GM13977 (cell line): Measurements from ENCODE around the gene HIVEP3.

Experiments used
- DNase-seq: peaks from one replicate; pipeline ENCODE4 v3.0.0; 2012; ENCODE audit warnings: low spot score
- in situ Hi-C: fragments of 300-500 bp; cut with MboI; formaldehyde crosslinking; loops from one replicate; pipeline ENCODE4 v1.12.0; 2022; ENCODE audit warnings: low sequenced_read_pairs, low pct_unique_long_range_greater_than_20kb, mixed read lengths, inconsistent platforms; ENCODE audit not compliant: unreplicated experiment
- TF ChIP-seq, protein P1 (sequence below): IDR thresholded peaks from 2 replicates; pipeline ENCODE4 v1.5.1; 2012; ENCODE audit warnings: mild to moderate bottlenecking, control low read depth; ENCODE audit not compliant: insufficient read depth; ENCODE audit errors: extremely low read depth, missing control alignments

Gene HIVEP3

DNA sequence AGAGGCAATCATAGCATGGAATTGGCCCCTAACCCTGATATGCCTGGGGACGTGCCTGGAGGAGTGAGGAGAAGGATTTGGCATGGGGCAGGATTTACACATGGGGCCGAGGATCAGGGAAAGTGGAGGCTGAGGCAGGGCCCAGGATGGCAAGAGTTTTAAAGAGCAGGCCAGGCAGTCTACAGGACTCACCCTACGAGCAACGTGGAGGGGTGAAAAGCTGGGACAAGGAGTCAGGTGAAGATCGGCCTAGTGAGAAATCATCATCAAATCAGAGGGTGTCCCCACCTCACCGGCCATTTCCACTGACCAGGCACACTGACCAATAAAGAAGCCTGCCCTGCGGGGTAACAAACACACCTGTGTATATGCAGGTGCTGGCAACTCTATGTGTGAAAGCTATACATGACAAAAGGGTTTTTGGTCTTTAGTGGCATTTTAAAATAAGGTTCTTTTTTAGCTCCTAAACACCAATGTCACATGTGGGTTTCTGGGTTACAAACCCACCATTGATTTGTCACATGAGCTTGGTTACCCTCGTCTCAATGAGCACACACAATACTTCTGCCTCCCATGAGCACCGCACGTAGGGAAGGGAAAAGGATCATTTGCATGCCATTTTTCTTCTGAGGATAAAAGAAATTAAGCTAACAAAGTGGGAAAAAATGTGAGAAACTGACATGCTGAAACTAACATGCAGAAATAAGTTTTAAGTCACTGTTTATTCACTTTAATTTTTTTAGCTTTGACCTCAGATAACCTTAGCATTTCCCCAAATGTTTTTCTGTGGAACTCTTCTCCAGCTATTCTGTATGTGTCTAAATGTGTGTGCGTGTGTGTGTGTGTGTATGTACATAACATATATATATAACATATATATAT lies 266.1 kb downstream of the HIVEP3 start:
- no peak for DNase-seq
- in situ Hi-C loops: no loop called here
- TF ChIP-seq, protein P1, sequence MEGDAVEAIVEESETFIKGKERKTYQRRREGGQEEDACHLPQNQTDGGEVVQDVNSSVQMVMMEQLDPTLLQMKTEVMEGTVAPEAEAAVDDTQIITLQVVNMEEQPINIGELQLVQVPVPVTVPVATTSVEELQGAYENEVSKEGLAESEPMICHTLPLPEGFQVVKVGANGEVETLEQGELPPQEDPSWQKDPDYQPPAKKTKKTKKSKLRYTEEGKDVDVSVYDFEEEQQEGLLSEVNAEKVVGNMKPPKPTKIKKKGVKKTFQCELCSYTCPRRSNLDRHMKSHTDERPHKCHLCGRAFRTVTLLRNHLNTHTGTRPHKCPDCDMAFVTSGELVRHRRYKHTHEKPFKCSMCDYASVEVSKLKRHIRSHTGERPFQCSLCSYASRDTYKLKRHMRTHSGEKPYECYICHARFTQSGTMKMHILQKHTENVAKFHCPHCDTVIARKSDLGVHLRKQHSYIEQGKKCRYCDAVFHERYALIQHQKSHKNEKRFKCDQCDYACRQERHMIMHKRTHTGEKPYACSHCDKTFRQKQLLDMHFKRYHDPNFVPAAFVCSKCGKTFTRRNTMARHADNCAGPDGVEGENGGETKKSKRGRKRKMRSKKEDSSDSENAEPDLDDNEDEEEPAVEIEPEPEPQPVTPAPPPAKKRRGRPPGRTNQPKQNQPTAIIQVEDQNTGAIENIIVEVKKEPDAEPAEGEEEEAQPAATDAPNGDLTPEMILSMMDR: no peak

DNA sequence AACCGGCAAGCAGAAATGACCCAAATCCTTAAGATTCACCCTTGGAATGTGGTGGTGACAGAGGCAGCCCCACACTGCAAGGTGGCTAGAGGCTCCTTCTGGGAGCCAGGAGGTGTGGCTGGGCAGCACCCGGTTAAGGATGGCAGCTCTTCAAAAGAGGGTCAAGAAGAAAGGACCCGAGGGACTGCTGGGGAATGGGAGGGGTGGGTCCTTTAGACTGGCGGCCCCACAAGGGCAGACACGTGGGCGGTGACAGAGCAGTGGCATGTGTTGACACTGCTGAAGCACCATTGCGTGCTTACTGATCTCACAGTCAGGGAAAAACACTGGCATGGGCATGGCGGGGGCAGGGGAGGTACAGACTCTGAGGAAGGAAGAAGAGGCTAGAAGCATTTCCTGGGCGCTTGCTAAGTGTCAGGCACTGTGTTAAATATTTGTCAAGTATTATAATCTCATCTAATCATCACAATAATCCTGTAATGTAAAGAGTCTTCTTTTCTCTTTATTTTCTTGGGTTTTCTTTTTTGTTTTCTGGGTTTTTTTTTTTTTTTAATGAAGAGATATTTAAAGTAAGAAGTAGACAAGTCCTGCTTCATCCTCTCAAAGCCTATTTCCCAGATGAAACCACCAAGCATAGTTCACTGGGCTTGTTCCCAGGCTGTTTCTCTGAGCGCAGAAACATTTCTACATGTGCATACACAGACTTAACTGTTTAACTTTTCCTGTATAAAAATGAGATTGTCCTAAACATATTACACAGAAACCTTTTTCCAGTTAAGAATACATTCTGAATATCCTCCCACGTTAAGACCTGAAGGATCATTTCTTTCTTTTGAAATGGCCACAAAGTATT lies 268.5 kb downstream of the HIVEP3 start:
- in situ Hi-C loops: no loop called here
- DNase-seq: no peak
- TF ChIP-seq, protein P1: no peak

DNA sequence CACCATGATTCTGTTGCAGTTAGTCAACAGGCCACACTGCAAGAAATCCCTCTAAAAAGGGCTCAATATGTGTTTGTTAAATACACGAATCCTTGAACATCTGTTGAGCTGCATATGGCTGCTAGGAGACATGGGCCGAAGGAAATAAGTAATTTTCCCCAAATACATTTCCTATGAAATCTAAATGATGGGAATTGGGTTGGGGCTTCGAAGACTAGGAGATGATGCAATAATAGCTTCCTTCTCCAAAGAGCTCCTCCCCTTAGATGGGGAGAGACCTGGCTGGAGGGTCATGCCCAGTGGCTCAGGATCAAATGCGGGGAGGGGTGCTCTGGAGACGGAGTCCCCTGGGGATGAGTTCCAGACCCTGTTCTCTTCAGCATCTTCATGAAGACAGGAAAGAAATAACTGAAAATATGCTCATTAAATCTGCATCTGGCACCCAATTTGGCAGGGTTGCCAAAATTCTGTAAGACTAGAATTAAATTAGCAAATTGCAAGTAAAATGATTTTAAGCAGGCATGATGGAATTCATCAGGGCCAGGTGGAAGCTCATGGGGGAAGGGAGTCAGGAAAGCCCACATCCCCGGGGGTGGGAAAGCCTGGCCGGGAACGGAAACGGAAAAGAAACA lies 269.2 kb downstream of the HIVEP3 start:
- DNase-seq: no peak
- in situ Hi-C loops: no loop called here
- TF ChIP-seq, protein P1: no peak

DNA sequence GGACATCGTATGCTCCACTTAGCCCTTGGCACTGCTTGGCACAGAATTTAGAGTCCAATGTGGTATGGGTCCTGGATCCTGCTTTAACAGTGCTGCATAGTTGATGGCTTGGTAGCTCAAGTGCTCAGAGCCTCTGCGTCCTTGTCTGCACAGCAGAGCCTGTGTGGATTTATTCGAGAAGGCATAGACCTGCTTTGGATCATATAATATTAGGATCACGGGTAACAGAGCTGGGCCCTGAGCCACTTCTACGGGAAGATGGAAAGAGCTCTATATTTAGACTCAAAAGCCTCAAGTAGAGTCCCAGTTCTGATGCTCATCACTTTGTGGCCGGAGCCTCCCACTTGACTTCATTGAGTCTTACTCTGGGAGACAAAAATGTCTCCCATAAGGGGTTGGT lies 269.9 kb downstream of the HIVEP3 start:
- in situ Hi-C loops: no loop called here
- DNase-seq: no peak
- TF ChIP-seq, protein P1: no peak

DNA sequence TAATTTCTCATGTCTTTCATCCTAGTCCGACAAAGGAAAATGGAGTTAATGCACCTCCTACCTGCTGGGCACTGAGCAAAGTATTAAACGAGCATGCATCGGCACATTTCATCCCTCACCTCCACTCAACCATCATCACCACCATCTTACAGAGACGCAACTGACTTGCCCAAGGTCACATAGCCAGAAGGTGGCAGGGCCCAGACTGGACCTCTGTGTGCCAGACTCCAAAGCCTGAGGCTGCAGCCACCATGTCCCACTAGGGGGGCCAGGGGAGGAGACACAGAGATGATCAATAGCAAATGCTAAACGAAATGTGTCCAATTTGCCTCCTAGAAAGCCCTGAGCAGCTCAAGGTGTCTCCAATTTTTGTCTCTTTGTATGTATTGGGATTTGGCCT lies 270.5 kb downstream of the HIVEP3 start:
- in situ Hi-C loops: no loop called here
- TF ChIP-seq, protein P1: no peak
- DNase-seq: no peak
